CD4-positive, alpha-beta T cell (primary cell): ENCODE data around the gene PDE8B. TPM values are rescaled to one million over a fixed set of nuclear protein-coding genes. Genes with fewer than 3 reads are reported as not detected.

ENCODE experiments used
- ATAC-seq: fragments of 200-7000 bp; cut with Tn5 transposase; one replicate; pipeline ENCODE4 v1.10.0; 2022; ENCODE audit warnings: mild to moderate bottlenecking; ENCODE audit not compliant: poor library complexity
- CTCF ChIA-PET: fragments of 350-600 bp; sonication (Branson Sonifier 250); formaldehyde crosslinking; loops from one replicate; lab custom pipeline; 2021; ENCODE audit warnings: antibody characterized with exemption, inconsistent platforms; lab: Charles Lee
- POLR2A ChIA-PET: fragments of 350-600 bp; sonication (Branson Sonifier 250); formaldehyde crosslinking; loops from one replicate; lab custom pipeline; 2021; ENCODE audit warnings: antibody characterized with exemption, inconsistent platforms; lab: Charles Lee
- DNase-seq, 14 experiments: peaks; one replicate each; pipeline ENCODE4 v3.0.0-alpha.2; 2013 to 2020; ENCODE audit warnings: mixed read lengths in 2 of 14
- H3K27ac ChIP-seq, 2 donors: one replicate each; pipeline versions ENCODE4 v1.5.1 to v1.7.0; 2013; ENCODE audit warnings: low read length in 2 of 2, low read depth in 1 of 2, mild to moderate bottlenecking in 1 of 2
- H3K27me3 ChIP-seq, 2 experiments: 1 replicate in 1 of 2; 2 replicates in 1 of 2; pipeline versions ENCODE4 v1.6.1 to v1.7.0; 2013; ENCODE audit warnings: low read length in 2 of 2, control low read depth in 1 of 2, mild to moderate bottlenecking in 1 of 2, moderate library complexity in 1 of 2; ENCODE audit not compliant: insufficient read depth in 2 of 2, control insufficient read depth in 1 of 2
- H3K36me3 ChIP-seq: one replicate; pipeline ENCODE4 v1.6.1; 2013; ENCODE audit warnings: low read length, control low read depth; ENCODE audit not compliant: insufficient read depth
- H3K4me1 ChIP-seq: one replicate; pipeline ENCODE4 v1.6.1; 2013; ENCODE audit warnings: low read length, control low read depth; ENCODE audit not compliant: insufficient read depth
- H3K4me3 ChIP-seq: one replicate; pipeline ENCODE4 v1.5.1; 2013; ENCODE audit warnings: mild to moderate bottlenecking, low read length, moderate library complexity
- H3K9me3 ChIP-seq, 2 experiments: 1 replicate in 1 of 2; 2 replicates in 1 of 2; pipeline versions ENCODE4 v1.6.1 to v1.7.0; 2013; ENCODE audit warnings: low read length in 2 of 2, mild to moderate bottlenecking in 2 of 2, control low read depth in 1 of 2, moderate library complexity in 1 of 2; ENCODE audit not compliant: control insufficient read depth in 1 of 2, insufficient read depth in 1 of 2
- H3K27ac Mint-ChIP-seq: one replicate; pipeline ENCODE4 v1.8.0; 2020; ENCODE audit warnings: mixed read lengths
- H3K27me3 Mint-ChIP-seq: one replicate; pipeline ENCODE4 v1.8.0; 2021; ENCODE audit warnings: mixed read lengths
- H3K36me3 Mint-ChIP-seq: one replicate; pipeline ENCODE4 v1.8.0; 2021; ENCODE audit warnings: low read depth, mixed read lengths
- H3K4me1 Mint-ChIP-seq: one replicate; pipeline ENCODE4 v1.8.0; 2021; ENCODE audit warnings: low read depth, mixed read lengths
- H3K4me3 Mint-ChIP-seq: one replicate; pipeline ENCODE4 v1.8.0; 2020; ENCODE audit warnings: mild to moderate bottlenecking, mixed read lengths
- H3K9me3 Mint-ChIP-seq: one replicate; pipeline ENCODE4 v1.8.0; 2020; ENCODE audit warnings: mixed read lengths
- intact Hi-C, 2 experiments: fragments of 100-400 bp; cut with DNase I in 1 of 2; cut with micrococcal nuclease in 1 of 2; formaldehyde crosslinking; loops; one replicate each; pipeline versions ENCODE4 v1.15.1 to v1.9.0; 2023 to 2025; cut with DNase I, micrococcal nuclease
- total RNA-seq, 174 experiments: library from RNA in 2 of 174; stranded (reverse) in 2 of 174; gene quantifications; one replicate each; pipeline ENCODE4 v1.2.3 and lab custom pipeline; 2021 to 2026
- TF ChIP-seq, protein P1 (sequence below): fragments of 200-600 bp; IDR thresholded peaks from one replicate; pipeline ENCODE4 v1.8.0; 2022; ENCODE audit warnings: antibody characterized with exemption, mild to moderate bottlenecking

PDE8B gene
- total RNA-seq, 2 experiments from 2014 or later = 0.22 to 0.27 TPM

- no peak for ATAC-seq
- intact Hi-C loops = no loop called here
- no peak overlapping the region for H3K27ac ChIP-seq
- Mint-ChIP-seq H3K36me3 (no peaks in the 10 kb centered on the region), H3K4me3 (no peak overlapping the region), H3K27me3 (peaks cover 13% of the 10 kb centered on the region), H3K27ac (no peak overlapping the region), H3K4me1 (no peaks in the 10 kb centered on the region), H3K9me3 (peaks cover 3% of the 10 kb centered on the region)
- H3K4me3 ChIP-seq = no peak overlapping the region
- H3K27me3 ChIP-seq = no peaks in the 10 kb centered on the region
- no peaks in the 10 kb centered on the region for H3K4me1 ChIP-seq
- TF ChIP-seq, protein P1, sequence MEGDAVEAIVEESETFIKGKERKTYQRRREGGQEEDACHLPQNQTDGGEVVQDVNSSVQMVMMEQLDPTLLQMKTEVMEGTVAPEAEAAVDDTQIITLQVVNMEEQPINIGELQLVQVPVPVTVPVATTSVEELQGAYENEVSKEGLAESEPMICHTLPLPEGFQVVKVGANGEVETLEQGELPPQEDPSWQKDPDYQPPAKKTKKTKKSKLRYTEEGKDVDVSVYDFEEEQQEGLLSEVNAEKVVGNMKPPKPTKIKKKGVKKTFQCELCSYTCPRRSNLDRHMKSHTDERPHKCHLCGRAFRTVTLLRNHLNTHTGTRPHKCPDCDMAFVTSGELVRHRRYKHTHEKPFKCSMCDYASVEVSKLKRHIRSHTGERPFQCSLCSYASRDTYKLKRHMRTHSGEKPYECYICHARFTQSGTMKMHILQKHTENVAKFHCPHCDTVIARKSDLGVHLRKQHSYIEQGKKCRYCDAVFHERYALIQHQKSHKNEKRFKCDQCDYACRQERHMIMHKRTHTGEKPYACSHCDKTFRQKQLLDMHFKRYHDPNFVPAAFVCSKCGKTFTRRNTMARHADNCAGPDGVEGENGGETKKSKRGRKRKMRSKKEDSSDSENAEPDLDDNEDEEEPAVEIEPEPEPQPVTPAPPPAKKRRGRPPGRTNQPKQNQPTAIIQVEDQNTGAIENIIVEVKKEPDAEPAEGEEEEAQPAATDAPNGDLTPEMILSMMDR = no peak
- ChIA-PET CTCF (no interaction called here), POLR2A (no interaction called here)
- H3K9me3 ChIP-seq = no peaks in the 10 kb centered on the region
- no peaks in the 10 kb centered on the region for H3K36me3 ChIP-seq
- DNase-seq = no peak
Observed at GRCh38 chr5:77189421-77189820, 21.1 kb upstream of the PDE8B start.

GRCh38 chr5:77192441-77193050 lies 17.9 kb upstream of the PDE8B start:
- H3K4me3 ChIP-seq = no peak overlapping the region
- DNase-seq (no peak), ATAC-seq (no peak)
- Mint-ChIP-seq H3K4me1 (no peaks in the 10 kb centered on the region), H3K27me3 (peaks cover 8% of the 10 kb centered on the region), H3K36me3 (no peaks in the 10 kb centered on the region), H3K27ac (no peak overlapping the region), H3K4me3 (no peak overlapping the region), H3K9me3 (peaks cover 7% of the 10 kb centered on the region)
- no peaks in the 10 kb centered on the region for H3K27me3 ChIP-seq
- CTCF ChIA-PET = no interaction called here
- no peaks in the 10 kb centered on the region for H3K4me1 ChIP-seq
- TF ChIP-seq, protein P1 = no peak
- H3K9me3 ChIP-seq = peaks cover 0 to 2% of the 10 kb centered on the region in 2 experiments
- intact Hi-C loops = no loop called here
- POLR2A ChIA-PET = no interaction called here
- H3K27ac ChIP-seq = no peak overlapping the region
- H3K36me3 ChIP-seq = no peaks in the 10 kb centered on the region

- no peak overlapping the region for H3K27ac ChIP-seq
- no peak overlapping the region for H3K4me3 Mint-ChIP-seq
- H3K27me3 ChIP-seq = peaks cover 0 to 5% of the 10 kb centered on the region in 2 experiments
- no peaks in the 10 kb centered on the region for H3K4me1 Mint-ChIP-seq
- H3K36me3 Mint-ChIP-seq = no peaks in the 10 kb centered on the region
- peaks cover 11% of the 10 kb centered on the region for H3K27me3 Mint-ChIP-seq
- ChIA-PET POLR2A (no interaction called here), CTCF (no interaction called here)
- peaks cover 0 to 14% of the 10 kb centered on the region in 2 experiments for H3K9me3 ChIP-seq
- TF ChIP-seq, protein P1 = no peak
- H3K27ac Mint-ChIP-seq = no peak overlapping the region
- H3K4me3 ChIP-seq = no peak overlapping the region
- intact Hi-C loops = no loop called here
- no peaks in the 10 kb centered on the region for H3K4me1 ChIP-seq
- no peak for DNase-seq
- H3K36me3 ChIP-seq = no peaks in the 10 kb centered on the region
- peaks cover 10% of the 10 kb centered on the region for H3K9me3 Mint-ChIP-seq
- ATAC-seq = no peak
Observed at GRCh38 chr5:77194762-77195161, 15.7 kb upstream of the PDE8B start.
